HUES64 (cell line): ENCODE data around the gene CABP4.
"Not testable (repeated sequence)": the region's sequence is repeated elsewhere in the genome, so short reads cannot be mapped to it uniquely, and the experiment has no call there.

Experiments used
- H3K27ac ChIP-seq: 2 replicates; pipeline ENCODE4 v1.7.0; 2013; ENCODE audit warnings: low read depth, low read length, inconsistent platforms
- H3K27me3 ChIP-seq: 2 replicates; pipeline ENCODE4 v1.6.1; 2013; ENCODE audit warnings: mild to moderate bottlenecking, low read length; ENCODE audit not compliant: insufficient read depth
- H3K36me3 ChIP-seq: 2 replicates; pipeline ENCODE4 v1.6.1; 2013; ENCODE audit warnings: mild to moderate bottlenecking, low read length; ENCODE audit not compliant: insufficient read depth
- H3K4me1 ChIP-seq: 2 replicates; pipeline ENCODE4 v1.6.1; 2013; ENCODE audit warnings: mild to moderate bottlenecking, low read length, moderate library complexity; ENCODE audit not compliant: insufficient read depth
- H3K4me3 ChIP-seq: 2 replicates; pipeline ENCODE4 v1.5.1; 2013; ENCODE audit warnings: mild to moderate bottlenecking, low read length, moderate library complexity
- H3K9ac ChIP-seq: 2 replicates; pipeline ENCODE4 v1.6.1; 2013; ENCODE audit warnings: mild to moderate bottlenecking, low read depth, low read length
- H3K9me3 ChIP-seq: 2 replicates; pipeline ENCODE4 v1.6.1; 2013; ENCODE audit warnings: low read depth, low read length; ENCODE audit not compliant: insufficient read depth
- WGBS: fragments of 150-250, 120-280 bp; methylation state at CpG from one replicate; pipeline ENCODE4 v1.1.7; 2013; ENCODE audit warnings: missing lambda C conversion rate; 5-methylcytosine and 5-hydroxymethylcytosine counted together

CABP4 gene

DNA sequence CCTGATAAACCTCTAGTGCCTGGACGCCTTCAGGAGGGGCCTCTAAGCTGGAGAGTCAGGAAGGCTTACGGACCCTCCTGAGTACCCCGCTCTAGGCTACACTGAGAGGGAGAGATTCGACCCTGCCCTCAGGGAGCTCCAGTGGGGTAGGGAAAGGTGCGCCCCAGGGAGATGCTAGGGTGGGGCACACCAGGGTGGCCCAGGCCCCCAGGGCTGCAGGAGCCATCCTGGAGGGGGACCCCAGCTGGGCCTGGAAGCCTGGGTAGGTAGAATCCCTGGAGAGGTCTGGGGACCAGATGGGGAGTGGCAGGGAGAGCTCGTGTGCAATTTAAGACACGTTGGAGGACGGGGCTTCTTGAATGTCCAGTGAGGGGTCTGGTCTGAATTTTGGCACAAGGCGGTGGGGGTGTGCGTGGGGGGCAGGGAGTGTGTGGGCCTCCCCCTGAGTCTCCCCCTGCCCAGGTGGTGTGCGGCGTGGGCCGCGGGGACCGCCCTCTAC lies 35.0 kb upstream of the CABP4 start:
- H3K9me3 ChIP-seq: no peaks in the 10 kb centered on the region
- no peak overlapping the region for H3K27ac ChIP-seq
- peak overlapping the region; percentile 82 for H3K9ac ChIP-seq
- H3K4me3 ChIP-seq: peak overlapping the region; percentile 72
- 0 out of 2 replicates have a peak, but pooled peaks cover 7% of the 10 kb centered on the region for H3K4me1 ChIP-seq
- H3K36me3 ChIP-seq: no peaks in the 10 kb centered on the region
- peaks cover 14% of the 10 kb centered on the region for H3K27me3 ChIP-seq
- WGBS: 43% methylated on average over 15 of the region's 15 CpGs

DNA sequence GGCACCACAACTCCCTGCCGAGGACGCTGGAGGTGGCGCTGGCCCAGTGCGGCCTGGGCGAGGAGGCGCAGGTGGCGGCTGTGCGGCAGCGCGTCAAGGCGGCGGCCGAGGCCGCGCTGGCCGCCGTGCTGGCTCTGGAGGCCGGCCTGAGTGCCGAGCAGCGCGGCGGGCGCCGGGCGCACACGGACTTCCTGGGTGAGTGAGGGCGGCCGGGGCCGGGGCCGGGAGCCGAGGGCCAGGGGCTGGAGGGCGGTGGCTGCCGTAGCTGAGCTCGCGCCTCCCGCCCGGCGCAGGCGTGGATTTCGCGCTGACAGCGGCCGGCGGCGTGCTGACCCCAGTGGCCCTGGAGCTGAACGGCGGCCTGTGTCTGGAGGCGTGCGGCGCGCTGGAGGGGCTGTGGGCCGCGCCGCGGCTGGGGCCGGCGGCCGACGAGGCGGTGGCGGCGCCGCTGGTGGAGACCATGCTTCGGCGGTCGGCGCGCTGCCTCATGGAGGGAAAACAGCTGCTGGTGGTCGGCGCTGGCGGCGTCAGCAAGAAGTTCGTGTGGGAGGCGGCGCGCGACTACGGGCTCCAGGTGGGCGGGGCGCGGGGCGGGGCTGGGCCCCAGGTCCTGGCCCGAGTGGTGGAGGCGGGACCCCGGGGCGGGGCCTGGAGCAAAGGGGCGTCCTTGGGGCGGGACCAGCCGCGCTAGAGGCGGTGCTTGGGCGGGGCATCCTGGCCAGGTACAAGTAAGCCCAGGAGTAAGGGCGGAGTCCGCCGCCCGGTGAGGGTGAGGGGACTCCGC lies 34.3 kb upstream of the CABP4 start:
- Histone ChIP-seq H3K27ac (peak overlapping the region; percentile 55; the same call in 1 of the 2 replicates), H3K9ac (peak overlapping the region; percentile 82), H3K36me3 (no peaks in the 10 kb centered on the region), H3K4me1 (0 out of 2 replicates have a peak, but pooled peaks cover 7% of the 10 kb centered on the region), H3K27me3 (peaks cover 13% of the 10 kb centered on the region), H3K4me3 (peak overlapping the region; percentile 72), H3K9me3 (no peaks in the 10 kb centered on the region)
- WGBS: 1% methylated on average over 97 of the region's 97 CpGs

DNA sequence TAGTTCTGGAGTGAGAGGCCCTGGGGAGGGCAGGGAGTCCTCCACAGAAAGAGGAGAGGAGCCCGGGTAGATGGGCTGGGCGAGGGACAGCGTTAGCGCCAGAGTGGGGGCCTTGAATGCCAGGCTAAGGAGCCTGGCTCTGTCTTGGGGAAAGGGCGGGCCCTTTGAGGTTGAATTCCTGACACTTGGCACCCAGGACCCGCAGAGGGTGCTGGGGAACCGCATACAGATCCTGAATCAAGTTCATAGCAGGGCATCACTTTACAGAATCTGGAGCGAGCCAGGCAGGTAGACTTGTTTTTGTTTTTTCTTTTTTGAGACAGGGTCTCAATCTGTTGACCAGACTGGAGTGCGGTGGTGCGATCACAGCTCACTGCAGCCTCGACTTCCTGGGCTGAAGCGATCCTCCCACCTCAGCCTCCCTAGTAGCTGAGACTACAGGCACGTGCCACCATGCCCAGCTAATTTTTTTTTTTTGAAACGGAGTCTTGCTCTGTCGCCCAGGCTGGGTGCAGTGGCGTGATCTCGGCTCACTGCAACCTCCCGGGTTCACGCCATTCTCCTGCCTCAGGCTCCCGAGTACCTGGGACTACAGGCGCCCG lies 33.6 kb upstream of the CABP4 start:
- H3K27ac ChIP-seq: no peak overlapping the region
- H3K27me3 ChIP-seq: peaks cover 13% of the 10 kb centered on the region
- no peaks in the 10 kb centered on the region for H3K36me3 ChIP-seq
- no peaks in the 10 kb centered on the region for H3K9me3 ChIP-seq
- H3K9ac ChIP-seq: no peak overlapping the region
- 79% methylated on average over 22 of the region's 22 CpGs for WGBS
- peak overlapping the region; percentile 29 for H3K4me3 ChIP-seq
- H3K4me1 ChIP-seq: 0 out of 2 replicates have a peak, but pooled peaks cover 7% of the 10 kb centered on the region

DNA sequence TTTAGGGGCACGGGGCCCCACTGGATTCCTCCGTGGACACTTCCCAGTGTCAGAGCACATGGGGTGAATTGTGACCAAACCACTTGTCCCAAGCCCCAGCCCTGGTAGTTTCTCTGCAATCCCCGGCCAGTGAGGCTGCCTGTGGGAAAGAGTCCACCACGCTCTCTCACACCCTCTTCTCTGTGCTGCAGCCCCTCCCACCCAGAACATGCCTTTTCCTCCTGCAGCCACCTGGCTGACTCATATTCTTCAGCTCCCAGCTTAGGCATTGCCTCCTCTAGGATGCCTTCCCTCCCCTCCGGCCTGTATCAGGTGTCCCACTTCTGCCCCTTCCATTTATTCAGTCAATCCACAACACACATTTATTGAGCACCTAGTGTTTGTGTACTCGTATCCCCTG lies 32.3 kb upstream of the CABP4 start:
- Histone ChIP-seq H3K9ac (no peak overlapping the region), H3K4me1 (0 out of 2 replicates have a peak, but pooled peaks cover 3% of the 10 kb centered on the region), H3K27me3 (peaks cover 13% of the 10 kb centered on the region), H3K36me3 (no peaks in the 10 kb centered on the region), H3K4me3 (no peak overlapping the region), H3K9me3 (no peaks in the 10 kb centered on the region), H3K27ac (no peak overlapping the region)
- WGBS: 71% methylated on average over 6 of the region's 6 CpGs

DNA sequence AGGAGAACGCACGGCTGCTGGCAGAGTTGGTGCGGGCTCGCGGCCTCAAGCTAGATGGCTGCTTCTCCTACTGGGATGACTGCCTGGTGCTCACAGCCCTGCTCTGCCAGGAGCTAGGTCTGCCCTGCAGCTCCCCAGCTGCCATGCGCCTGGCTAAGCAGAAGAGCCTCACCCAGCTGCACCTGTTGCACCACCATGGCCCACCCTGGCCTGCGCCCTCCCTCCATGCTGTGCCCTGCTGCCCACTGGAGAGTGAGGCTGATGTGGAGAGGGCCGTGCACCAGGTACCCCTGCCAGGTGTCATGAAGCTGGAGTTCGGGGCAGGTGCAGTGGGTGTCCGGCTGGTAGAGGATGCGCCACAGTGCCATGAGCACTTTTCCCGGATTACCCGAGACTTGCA lies 31.7 kb upstream of the CABP4 start:
- Histone ChIP-seq H3K9ac (no peak overlapping the region), H3K4me3 (no peak overlapping the region), H3K36me3 (no peaks in the 10 kb centered on the region), H3K9me3 (no peaks in the 10 kb centered on the region), H3K27me3 (peaks cover 13% of the 10 kb centered on the region), H3K4me1 (0 out of 2 replicates have a peak, but pooled peaks cover 3% of the 10 kb centered on the region), H3K27ac (no peak overlapping the region)
- 94% methylated on average over 13 of the region's 13 CpGs for WGBS

DNA sequence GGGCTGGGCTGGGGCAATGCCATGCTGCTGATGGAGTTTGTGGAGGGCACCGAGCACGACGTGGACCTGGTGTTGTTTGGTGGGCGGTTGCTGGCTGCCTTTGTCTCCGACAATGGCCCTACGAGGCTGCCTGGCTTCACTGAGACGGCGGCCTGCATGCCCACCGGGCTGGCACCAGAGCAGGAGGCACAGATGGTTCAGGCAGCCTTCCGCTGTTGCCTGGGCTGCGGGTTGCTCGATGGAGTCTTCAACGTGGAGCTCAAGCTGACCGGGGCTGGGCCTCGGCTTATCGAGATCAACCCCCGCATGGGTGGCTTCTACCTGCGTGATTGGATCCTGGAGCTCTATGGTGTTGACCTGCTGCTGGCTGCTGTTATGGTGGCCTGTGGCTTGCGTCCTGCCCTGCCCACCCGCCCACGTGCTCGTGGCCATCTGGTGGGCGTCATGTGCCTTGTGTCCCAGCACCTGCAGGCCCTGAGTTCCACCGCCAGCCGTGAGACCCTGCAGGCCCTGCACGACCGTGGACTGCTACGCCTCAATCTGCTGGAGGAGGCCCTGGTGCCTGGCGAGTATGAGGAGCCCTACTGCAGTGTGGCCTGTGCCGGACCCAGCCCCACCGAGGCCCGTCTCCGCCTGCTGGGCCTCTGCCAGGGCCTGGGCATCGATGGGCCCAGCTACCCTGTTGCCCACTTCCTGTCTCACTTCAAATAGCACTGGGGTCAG lies 31.1 kb upstream of the CABP4 start:
- 0 out of 2 replicates have a peak, but pooled peaks cover 4% of the 10 kb centered on the region for H3K4me1 ChIP-seq
- H3K9ac ChIP-seq: no peak overlapping the region
- 93% methylated on average over 34 of the region's 34 CpGs for WGBS
- no peaks in the 10 kb centered on the region for H3K36me3 ChIP-seq
- H3K27me3 ChIP-seq: peaks cover 9% of the 10 kb centered on the region
- no peak overlapping the region for H3K4me3 ChIP-seq
- H3K27ac ChIP-seq: no peak overlapping the region
- no peaks in the 10 kb centered on the region for H3K9me3 ChIP-seq

DNA sequence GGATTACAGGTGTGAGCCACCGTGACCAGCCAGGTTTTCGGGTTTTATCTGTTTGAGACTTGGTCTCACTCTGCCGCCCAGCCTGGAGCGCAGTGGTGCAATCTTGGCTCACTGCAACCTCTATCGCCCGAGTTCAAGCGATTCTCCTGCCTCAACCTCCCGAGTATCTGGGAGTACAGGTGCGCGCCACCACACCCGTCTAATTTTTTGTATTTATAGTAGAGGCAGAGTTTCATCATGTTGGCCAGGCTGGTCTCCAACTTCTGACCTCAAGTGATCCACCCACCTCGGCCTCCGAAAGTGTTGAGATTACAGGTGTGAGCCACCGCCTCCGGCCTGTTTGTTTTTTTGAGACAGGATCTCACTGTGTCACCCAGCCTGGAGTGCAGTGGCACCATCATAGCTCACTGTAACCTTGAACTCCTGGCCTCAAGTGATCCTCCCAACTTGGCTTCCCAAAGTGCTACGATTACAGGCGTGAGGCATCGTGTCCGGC lies 27.7 kb upstream of the CABP4 start:
- whole genome bisulfite sequencing: 92% methylated on average over 19 of the region's 19 CpGs
- H3K36me3 ChIP-seq, H3K9me3 ChIP-seq, H3K27me3 ChIP-seq, H3K4me1 ChIP-seq, H3K27ac ChIP-seq: not testable (repeated sequence)
- peak overlapping the region; percentile 41 for H3K9ac ChIP-seq
- peak overlapping the region; percentile 90 for H3K4me3 ChIP-seq

DNA sequence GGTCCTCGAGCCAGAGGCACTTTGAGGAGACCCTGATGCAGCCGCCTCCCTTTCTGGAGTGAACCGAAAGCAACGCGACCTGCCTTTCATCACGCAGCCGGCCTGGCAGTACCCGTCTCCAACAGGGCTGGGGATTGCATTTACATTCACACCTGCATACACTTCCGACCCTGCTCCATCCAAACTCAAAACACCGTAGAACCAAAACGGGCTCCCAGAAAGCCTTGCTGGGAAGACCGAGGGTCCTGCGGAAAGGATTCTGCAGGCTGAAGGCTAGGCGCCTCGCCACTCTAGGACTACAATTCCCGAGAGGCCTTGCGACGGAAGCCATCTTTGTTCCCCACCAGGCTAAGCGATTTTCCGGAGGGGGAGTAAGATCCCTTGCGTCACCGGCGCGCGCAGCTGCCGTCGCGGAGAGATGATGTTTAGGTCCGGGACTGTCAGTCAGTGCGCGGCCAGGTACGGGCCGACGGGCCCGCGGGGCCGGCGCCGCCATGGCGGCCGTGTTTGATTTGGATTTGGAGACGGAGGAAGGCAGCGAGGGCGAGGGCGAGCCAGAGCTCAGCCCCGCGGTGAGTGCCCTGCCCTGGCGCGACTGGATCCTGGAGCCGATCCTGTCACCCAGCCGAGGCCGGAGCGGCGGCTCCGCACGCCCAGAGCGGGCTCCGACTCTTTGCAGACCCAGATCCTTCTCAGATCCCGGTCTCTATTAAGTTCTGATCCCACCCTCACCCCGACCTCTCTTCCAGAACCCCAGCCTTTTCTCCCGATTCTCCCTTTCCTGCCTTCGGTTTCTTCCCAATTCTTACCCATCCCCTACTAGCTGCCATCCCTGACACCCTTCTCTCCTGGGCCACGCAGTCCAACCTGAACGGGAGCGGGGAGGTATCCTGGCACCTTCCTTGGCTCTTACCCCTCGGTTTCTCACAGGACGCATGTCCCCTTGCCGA lies 26.8 kb upstream of the CABP4 start, which contains the start of gene RPS6KB2:
Gene RPS6KB2 (plus strand): TSS at position 443 of the 950 bp plus-strand sequence. CDS start 52 bp downstream, at position 495.
- H3K27me3 ChIP-seq: no peaks in the 10 kb centered on the region
- no peaks in the 10 kb centered on the region for H3K9me3 ChIP-seq
- peak within 1 kb of the TSS; percentile 90 for H3K4me3 ChIP-seq
- peak within 1 kb of the TSS; percentile 81 for H3K9ac ChIP-seq
- H3K4me1 ChIP-seq: 0 out of 2 replicates have a peak, but pooled peaks cover 3% of the 10 kb centered on the region
- peaks cover 16% of the 10 kb centered on the region; the same call in 1 of the 2 replicates for H3K36me3 ChIP-seq
- whole genome bisulfite sequencing: 4% methylated on average over 68 of the region's 68 CpGs
- peak within 1 kb of the TSS; percentile 54 for H3K27ac ChIP-seq

DNA sequence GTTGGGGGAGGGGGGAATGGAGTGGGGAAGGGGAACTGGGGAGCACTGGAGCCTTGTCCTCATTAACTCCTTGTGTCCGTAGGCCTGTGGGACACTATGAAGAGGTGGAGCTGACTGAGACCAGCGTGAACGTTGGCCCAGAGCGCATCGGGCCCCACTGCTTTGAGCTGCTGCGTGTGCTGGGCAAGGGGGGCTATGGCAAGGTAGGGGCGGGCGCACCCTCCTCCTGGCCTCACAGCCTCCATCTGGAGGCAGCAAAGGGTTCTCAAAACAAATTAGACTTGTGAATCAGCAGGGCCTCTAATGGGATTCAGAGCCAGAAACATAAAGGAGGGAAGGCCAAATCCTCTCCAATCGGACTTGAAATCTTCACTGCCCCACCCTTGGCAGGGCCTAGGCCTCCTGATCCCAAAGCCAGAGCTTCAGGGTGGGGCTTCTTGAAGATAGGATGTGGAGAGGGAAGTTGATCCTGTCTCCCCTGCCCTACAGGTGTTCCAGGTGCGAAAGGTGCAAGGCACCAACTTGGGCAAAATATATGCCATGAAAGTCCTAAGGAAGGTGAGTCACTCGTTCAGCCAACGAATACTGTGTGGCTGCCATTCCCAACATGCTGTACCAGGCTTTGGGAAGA lies 26.0 kb upstream of the CABP4 start:
- H3K4me3 ChIP-seq: peak overlapping the region; percentile 90
- 0 out of 2 replicates have a peak, but pooled peaks cover 3% of the 10 kb centered on the region for H3K4me1 ChIP-seq
- peaks cover 22% of the 10 kb centered on the region; the same call in 1 of the 2 replicates for H3K36me3 ChIP-seq
- peak overlapping the region; percentile 31; the same call in 1 of the 2 replicates for H3K27ac ChIP-seq
- H3K9ac ChIP-seq: peak overlapping the region; percentile 81; the same call in 1 of the 2 replicates
- H3K27me3 ChIP-seq: no peaks in the 10 kb centered on the region
- 63% methylated on average over 12 of the region's 12 CpGs for WGBS
- no peaks in the 10 kb centered on the region for H3K9me3 ChIP-seq
